ENCODE data around the gene CERS6.

- no peak for TF ChIP-seq CTCF (IDR thresholded peaks at IDR 0.05)
- no peak for TF ChIP-seq ZFX (IDR thresholded peaks at IDR 0.05; ENCODE audit: borderline replicate concordance)
Measured at GRCh38 chr2:168466190-168466737, 10.2 kb downstream of the CERS6 start.

Measured in 22Rv1 (cell line).